NCI-H1417 treated with DMSO at 0.1 percent for 48 hours (cell line): ENCODE data around the gene TNNC1.

Experiments used
- DNase-seq: peaks from one replicate; lab custom pipeline; 2025; lab: John Stamatoyannopoulos, UW

TNNC1 gene

DNA sequence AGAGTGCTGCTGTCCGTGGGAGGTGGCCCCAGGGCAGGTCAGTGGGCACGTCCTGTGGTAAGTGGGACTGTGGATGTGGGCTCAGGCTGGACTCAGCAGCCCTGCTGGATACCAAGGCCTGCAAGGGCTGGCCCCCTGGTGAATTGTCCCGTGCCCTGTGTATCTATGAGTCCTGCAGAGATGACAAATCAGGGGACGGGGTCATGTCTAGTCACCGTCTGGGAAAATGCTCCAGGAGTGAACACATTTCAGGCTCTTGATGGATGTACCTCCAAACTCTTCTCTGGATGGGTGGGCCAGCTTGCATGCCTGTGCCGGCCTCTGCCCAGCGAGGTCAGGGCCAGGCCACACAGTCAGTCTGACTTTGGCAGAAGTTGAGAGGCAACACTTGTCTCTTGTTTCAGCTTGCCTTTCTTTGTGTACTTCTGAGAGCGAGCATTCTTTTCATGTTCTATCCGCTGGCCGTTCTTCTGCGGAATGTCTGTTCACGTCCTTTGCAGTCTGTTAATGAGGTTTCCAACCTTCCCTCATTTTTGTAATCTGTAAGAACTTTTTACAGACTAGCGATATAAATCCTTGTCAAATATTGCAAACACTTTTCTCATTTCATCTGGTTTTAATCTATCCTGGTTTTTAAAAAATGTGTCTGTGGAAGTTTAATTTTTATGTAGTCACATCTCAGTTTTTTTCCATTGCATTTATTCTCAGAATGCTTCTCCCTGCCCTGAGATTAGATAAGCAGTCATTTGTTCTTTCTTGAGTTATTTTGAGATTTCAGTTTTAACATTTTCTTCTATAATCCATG lies 29.9 kb upstream of the TNNC1 start:
- no peak for DNase-seq

DNA sequence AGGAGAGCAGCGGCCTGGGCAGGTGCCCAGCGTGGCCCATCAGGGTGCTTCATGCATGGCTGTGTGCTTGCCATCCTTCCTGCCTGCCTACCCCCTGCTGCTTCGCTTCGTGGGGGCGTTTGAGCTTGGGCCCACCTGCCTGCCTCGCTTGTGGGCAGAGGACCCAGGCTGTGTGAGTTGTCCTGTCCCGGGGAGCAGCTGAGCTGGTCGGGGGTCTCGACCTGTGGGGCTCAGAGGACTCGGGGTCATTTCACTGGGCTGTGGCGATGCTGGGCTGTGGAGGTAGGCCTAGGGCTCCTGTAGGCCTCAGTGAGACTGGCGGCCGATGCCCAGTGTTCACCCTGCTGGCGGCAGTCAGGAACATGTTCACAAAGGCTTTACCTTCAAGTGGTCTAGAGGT lies 29.2 kb upstream of the TNNC1 start:
- DNase-seq: no peak

DNA sequence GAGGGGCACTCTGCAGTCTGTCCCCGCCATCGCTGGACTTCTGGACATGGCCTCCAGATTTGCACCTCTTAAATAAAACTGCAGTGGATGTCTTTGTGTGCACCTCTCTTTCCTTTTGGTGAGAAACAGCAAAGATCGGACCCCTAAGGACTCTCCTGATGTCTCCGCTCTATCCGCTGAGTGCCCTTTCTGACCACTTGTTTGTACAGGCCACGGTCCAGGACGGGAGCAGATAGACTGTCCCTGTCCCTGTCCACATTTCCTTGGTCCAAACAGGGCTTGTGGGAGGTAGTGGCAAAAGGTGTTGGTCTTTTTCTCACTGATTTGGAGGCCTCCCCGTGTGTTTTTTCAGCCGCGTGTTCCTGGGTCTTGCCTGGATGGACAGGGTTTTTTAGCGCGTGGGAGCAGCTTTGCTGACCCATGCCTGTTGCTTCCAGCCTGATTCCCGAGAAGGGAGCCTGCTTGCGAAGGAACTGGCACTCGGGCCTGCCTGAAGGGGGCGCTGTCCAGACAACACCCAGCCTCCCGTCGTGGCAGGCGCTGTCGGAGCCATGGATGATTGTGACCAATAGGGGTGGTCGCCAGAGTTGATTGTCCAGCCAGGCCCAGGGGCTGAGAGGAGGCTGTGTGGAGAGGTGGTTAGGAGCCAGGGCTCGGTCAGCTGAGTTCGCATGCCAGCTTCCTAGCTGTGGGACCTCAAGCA lies 28.1 kb upstream of the TNNC1 start:
- DNase-seq: no peak

GRCh38 chr3:52480768-52481715 lies 27.2 kb upstream of the TNNC1 start:
- no peak for DNase-seq

DNA sequence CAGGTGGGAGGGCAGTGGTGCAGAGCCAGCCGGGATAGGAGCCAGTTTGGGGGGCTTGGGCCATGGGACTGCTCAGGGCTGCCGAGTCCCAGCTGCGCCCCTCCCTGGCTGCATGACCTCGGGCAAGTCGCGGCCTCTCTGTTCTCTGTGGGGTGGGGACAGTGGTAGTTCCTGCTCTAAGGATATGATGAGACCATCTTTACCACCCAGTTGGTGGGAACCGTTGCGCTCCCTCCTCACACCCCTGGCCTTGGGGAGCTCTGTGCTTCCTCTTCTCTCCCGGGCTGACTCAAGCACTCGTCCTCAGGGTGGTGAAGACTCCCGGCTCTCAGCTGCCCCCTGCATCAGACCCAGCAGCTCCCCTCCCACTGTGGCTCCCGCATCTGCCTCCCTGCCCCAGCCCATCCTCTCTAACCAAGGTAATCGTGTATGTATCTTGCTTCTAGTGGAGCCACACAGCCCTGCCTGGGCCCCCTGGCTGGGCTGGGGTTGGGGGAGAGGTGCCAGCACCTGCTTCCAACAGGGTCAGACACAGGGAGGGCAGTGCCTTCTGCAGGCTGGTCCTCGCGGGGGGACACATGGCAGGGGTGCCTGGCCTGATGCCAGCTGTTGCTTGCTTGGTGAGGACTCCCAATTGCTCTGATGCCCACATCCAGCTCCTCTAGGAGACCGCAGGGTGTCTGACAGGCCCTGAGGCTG lies 26.2 kb upstream of the TNNC1 start:
- no peak for DNase-seq

- no peak for DNase-seq
Observed at GRCh38 chr3:52479037-52479876, 25.4 kb upstream of the TNNC1 start.

- DNase-seq: no peak
Observed at GRCh38 chr3:52477796-52478095, 23.9 kb upstream of the TNNC1 start.

DNA sequence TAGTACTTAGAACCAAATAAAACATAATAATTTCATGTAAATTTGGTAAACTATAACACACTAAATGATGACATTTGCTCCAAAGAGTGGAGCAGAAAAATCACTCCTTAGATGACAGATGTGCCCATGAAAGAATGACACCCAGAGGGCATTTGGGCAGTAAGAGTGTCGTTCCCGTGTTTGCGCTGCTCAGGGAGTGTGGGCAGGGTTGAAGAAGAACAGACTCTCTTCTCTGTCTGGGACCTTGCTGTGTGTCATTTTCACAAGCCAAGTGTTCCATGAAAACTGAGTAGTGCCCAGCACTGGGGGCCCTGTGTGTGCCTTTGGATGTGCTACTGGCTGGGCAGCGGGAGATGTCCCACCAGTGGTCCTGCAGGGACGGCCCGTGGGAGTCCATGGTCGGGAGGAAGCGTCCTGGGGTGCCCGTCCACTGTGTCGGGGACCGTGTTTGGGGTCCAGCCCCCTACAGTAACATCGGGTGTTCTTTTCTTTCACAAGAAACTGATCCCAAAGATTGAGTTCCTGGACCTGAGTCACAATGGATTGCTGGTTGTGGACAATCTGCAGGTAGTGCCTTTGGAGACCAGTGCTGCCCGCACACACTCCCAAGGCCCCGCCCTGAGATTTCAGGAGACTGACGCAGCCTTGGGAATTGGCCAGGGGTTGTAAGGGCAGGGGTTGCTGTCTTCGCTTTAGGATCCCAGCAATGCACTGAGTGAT lies 23.4 kb upstream of the TNNC1 start:
- DNase-seq: no peak

DNA sequence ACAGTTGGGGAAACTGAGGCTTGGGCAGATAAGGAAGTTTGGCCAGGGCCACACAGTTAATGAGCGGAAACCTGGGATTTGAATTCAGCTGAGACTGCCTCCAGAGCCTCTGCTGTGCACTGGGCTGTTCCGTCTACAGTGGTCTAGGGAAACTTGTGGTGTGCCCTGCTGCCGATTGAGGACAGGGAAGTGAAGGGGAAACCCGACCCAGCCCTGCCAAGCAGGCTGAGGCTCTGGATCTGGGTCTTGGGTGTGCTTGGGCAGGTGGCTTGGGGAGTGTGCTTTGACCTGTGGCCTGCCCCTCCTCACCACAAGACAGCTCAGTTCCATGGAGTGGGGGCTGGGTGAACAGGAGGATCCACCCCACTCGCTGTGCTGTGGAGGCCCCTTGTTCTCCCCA lies 19.2 kb upstream of the TNNC1 start:
- no peak for DNase-seq

GRCh38 chr3:52472239-52473000 lies 18.6 kb upstream of the TNNC1 start:
- DNase-seq: no peak

GRCh38 chr3:52471371-52472238 lies 17.8 kb upstream of the TNNC1 start:
- DNase-seq: no peak

- no peak for DNase-seq
Observed at GRCh38 chr3:52470920-52471319, 17.1 kb upstream of the TNNC1 start.

DNA sequence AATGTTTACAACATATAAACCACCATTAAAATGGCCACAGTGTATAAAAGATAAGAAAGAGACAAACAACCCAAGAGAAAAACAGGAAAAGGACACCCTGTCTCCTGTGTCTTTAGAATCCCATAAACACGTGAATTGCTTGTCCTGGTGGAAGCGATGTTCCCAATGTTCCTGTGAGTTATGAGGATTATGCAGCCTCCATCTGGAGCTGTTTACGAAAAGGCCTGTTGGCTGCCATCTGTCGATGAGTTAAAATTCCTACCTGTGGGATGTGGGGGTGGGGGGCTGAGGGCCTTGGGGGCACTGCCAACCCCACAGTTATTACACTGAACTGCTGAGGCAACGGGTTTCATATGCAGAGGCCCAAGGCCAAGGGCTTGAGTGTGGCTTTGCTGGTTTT lies 15.2 kb upstream of the TNNC1 start:
- no peak for DNase-seq

DNA sequence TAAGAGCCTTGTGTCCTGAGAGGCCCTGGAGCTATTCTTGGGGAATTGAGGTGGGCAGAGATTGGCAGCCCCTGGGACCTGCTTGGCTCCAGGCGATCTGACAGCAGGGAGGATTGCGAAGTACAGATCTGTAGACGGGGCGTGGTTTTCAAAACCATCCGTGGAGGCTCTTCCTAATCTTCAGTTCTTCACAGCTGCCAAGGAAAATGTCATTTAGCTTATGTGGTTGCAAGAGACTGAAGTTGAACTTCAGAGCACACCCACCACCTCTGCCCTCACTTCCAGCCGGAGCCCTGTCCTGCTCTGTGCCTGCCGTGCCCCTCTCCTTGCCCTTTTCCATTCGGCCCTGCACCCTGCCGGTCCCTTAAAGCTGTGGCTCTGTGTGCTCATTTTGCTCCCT lies 14.5 kb upstream of the TNNC1 start:
- DNase-seq: no peak

DNA sequence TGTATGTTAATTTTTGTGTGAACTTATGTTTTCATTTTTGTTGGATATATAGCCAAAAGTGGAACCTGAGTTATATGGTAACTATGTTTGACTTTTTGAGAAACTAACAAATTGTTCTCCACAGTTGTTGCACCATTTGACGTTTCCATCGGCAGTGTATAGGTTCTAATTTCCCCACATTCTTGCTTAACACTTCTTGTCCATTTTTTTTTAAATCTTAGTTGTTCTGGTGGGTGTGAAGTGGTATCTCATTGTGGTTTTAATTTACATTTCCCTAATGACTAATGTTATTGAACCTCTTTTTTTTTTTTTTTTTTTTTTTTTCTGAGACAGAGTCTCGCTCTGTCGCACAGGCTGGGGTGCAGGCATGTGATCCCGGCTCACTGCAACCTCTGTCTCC lies 9.6 kb upstream of the TNNC1 start:
- DNase-seq: no peak

DNA sequence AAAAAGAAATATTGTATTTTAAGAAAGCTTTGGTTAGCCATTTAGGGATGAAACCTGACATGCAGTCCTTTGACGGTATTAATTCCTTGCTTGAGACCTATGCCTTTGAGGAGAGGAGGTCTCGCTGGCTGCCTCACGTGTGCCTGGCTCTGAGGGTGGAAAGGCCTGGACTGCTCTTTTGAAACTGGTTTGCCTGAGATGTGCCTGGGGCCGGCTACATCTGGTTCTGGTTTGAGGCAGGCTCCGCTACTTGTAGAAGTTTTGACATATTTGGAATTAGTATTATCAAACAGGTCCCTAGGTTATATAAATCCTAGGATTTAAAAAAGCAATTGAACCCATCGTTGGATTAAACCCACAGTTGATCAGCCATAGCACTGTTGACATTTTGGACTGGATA lies 8.0 kb upstream of the TNNC1 start:
- DNase-seq: no peak

GRCh38 chr3:52458770-52459545 lies 5.1 kb upstream of the TNNC1 start:
- DNase-seq: no peak
